PFSK-1 (cell line): ENCODE results near the gene CDC37L1.

Experiments
- FOXP2 ChIP-seq: optimal IDR thresholded peaks from 2 replicates; pipeline ENCODE3; 2011; ENCODE audit warnings: borderline replicate concordance, control low read depth, inconsistent platforms; ENCODE audit not compliant: insufficient read depth; ENCODE audit errors: extremely low read length, extremely low read depth
- POLR2AphosphoS5 ChIP-seq: IDR thresholded peaks from 2 replicates; pipeline ENCODE4 v1.6.1; 2012; ENCODE audit warnings: low read depth, mild to moderate bottlenecking, control low read depth, low read length, moderate library complexity
- SIN3A ChIP-seq: IDR thresholded peaks from 2 replicates; pipeline ENCODE4 v1.6.1; 2012; ENCODE audit warnings: mild to moderate bottlenecking, low read length, moderate library complexity, borderline replicate concordance; ENCODE audit not compliant: insufficient read depth
- TAF1 ChIP-seq: IDR thresholded peaks from 2 replicates; pipeline ENCODE4 v1.6.1; 2012; ENCODE audit warnings: low read length, control low read depth, borderline replicate concordance; ENCODE audit not compliant: insufficient read depth
- TF ChIP-seq, protein P1 (sequence below), 2 experiments: IDR thresholded peaks; 2 replicates each; pipeline versions ENCODE4 v1.6.1 to v1.8.0; 2011 to 2012; ENCODE audit warnings: low read depth in 2 of 2, low read length in 2 of 2, control low read depth in 1 of 2, inconsistent platforms in 1 of 2, mild to moderate bottlenecking in 1 of 2, moderate library complexity in 1 of 2; ENCODE audit not compliant: insufficient read depth in 1 of 2

DNA sequence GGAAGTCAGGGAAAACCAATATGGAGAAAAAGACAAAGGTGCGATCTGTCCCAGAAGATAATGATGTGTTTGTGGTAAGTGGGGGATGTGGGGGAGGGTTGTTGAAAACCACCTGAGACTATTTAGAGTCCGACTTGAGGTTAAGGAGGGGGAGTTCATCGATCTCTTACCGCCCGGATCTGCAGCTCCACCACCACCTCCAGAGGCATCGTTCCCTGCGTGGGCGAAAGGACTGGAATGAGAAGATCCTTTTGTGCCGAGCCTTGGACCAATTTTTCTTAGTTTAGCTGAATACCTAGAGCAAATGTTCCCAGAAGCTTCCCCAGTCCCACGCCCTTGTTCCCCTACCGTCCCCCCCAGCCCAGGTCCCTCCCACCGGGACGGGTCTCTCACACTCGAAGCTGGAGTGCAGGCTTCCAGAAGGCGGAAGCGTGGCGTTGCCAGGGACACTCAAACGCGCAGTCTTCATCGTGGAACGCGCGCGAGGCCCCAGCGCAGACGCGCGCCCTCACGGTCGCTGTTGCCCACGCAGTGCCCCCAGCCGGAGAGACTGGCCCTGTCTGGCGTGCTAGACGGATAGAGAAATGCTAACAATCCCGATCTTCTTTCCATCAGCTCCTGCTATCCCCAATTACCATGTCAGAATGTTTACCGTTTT, 13.2 kb upstream of the CDC37L1 start, which contains the start of gene SPATA6L:
- TF ChIP-seq, protein P1, sequence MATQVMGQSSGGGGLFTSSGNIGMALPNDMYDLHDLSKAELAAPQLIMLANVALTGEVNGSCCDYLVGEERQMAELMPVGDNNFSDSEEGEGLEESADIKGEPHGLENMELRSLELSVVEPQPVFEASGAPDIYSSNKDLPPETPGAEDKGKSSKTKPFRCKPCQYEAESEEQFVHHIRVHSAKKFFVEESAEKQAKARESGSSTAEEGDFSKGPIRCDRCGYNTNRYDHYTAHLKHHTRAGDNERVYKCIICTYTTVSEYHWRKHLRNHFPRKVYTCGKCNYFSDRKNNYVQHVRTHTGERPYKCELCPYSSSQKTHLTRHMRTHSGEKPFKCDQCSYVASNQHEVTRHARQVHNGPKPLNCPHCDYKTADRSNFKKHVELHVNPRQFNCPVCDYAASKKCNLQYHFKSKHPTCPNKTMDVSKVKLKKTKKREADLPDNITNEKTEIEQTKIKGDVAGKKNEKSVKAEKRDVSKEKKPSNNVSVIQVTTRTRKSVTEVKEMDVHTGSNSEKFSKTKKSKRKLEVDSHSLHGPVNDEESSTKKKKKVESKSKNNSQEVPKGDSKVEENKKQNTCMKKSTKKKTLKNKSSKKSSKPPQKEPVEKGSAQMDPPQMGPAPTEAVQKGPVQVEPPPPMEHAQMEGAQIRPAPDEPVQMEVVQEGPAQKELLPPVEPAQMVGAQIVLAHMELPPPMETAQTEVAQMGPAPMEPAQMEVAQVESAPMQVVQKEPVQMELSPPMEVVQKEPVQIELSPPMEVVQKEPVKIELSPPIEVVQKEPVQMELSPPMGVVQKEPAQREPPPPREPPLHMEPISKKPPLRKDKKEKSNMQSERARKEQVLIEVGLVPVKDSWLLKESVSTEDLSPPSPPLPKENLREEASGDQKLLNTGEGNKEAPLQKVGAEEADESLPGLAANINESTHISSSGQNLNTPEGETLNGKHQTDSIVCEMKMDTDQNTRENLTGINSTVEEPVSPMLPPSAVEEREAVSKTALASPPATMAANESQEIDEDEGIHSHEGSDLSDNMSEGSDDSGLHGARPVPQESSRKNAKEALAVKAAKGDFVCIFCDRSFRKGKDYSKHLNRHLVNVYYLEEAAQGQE (IDR thresholded peaks at IDR 0.05; ENCODE audit: insufficient read depth in 1 of 2, low read depth in 2 of 2, low read length in 2 of 2): no peak
- TF ChIP-seq POLR2AphosphoS5: no peak
- TF ChIP-seq SIN3A: no peak
- no peak for TF ChIP-seq TAF1
- no peak for TF ChIP-seq FOXP2
